Liver (tissue), 9 donors: Measurements from ENCODE around the gene COBL. TPM values are rescaled to one million over a fixed set of nuclear protein-coding genes. Genes with fewer than 3 reads are reported as not detected.

Source experiments
- DNase-seq: peaks from one replicate; pipeline ENCODE4 v3.0.0-alpha.2; 2017; ENCODE audit warnings: low spot score
- H3K27ac ChIP-seq, 2 donors: one replicate each; pipeline ENCODE4 v1.7.0; 2013; ENCODE audit warnings: inconsistent platforms in 2 of 2, low read length in 2 of 2, control low read depth in 1 of 2, low read depth in 1 of 2, mild to moderate bottlenecking in 1 of 2
- H3K27me3 ChIP-seq, 4 donors: one replicate each; pipeline versions ENCODE4 v1.6.1 to v1.7.0; 2013; ENCODE audit warnings: low read length in 3 of 4, inconsistent platforms in 1 of 4, mild to moderate bottlenecking in 1 of 4, moderate library complexity in 1 of 4; ENCODE audit not compliant: control insufficient read depth in 4 of 4, insufficient read depth in 4 of 4
- H3K36me3 ChIP-seq, 4 donors: one replicate each; pipeline versions ENCODE4 v1.6.1 to v1.7.0; 2013; ENCODE audit warnings: low read length in 3 of 4, mild to moderate bottlenecking in 3 of 4, low read depth in 1 of 4, moderate library complexity in 1 of 4; ENCODE audit not compliant: control insufficient read depth in 4 of 4, insufficient read depth in 3 of 4
- H3K4me1 ChIP-seq, 4 donors: one replicate each; pipeline versions ENCODE4 v1.6.1 to v1.7.0; 2013; ENCODE audit warnings: low read length in 3 of 4, mild to moderate bottlenecking in 3 of 4, moderate library complexity in 1 of 4; ENCODE audit not compliant: control insufficient read depth in 4 of 4, insufficient read depth in 4 of 4
- H3K4me3 ChIP-seq, 3 donors: one replicate each; pipeline versions ENCODE4 v1.6.1 to v1.7.0; 2013; ENCODE audit warnings: low read length in 3 of 3, control low read depth in 1 of 3, low read depth in 1 of 3, mild to moderate bottlenecking in 1 of 3
- H3K9ac ChIP-seq, 2 donors: one replicate each; pipeline ENCODE4 v1.7.0; 2013; ENCODE audit warnings: low read length in 2 of 2, mild to moderate bottlenecking in 2 of 2, moderate library complexity in 2 of 2, control low read depth in 1 of 2, low read depth in 1 of 2
- H3K9me3 ChIP-seq, 4 donors: one replicate each; pipeline versions ENCODE4 v1.6.1 to v1.7.0; 2013; ENCODE audit warnings: low read length in 3 of 4; ENCODE audit not compliant: control insufficient read depth in 4 of 4
- ATF3 ChIP-seq: IDR thresholded peaks from 2 replicates; pipeline ENCODE4 v1.6.1; 2016; ENCODE audit warnings: antibody characterized with exemption
- EGR1 ChIP-seq, 2 donors: IDR thresholded peaks; 2 replicates each; pipeline ENCODE4 v1.6.1; 2016 to 2018; ENCODE audit warnings: antibody characterized with exemption in 2 of 2, low read depth in 2 of 2
- FOXA1 ChIP-seq: IDR thresholded peaks from 2 replicates; pipeline ENCODE4 v1.6.1; 2016; ENCODE audit warnings: antibody characterized with exemption
- FOXA2 ChIP-seq: IDR thresholded peaks from 2 replicates; pipeline ENCODE4 v1.6.1; 2016; ENCODE audit warnings: antibody characterized with exemption
- GABPA ChIP-seq, 2 donors: IDR thresholded peaks in 1 of 2; conservative IDR thresholded peaks in 1 of 2; 2 replicates each; pipeline ENCODE4 v1.6.1; 2016; ENCODE audit warnings: antibody characterized with exemption in 2 of 2, mild to moderate bottlenecking in 1 of 2, moderate library complexity in 1 of 2
- HNF4A ChIP-seq, 2 donors: conservative IDR thresholded peaks; 2 replicates each; pipeline ENCODE4 v1.6.1; 2016; ENCODE audit warnings: antibody characterized with exemption in 2 of 2, mild to moderate bottlenecking in 2 of 2
- HNF4G ChIP-seq: IDR thresholded peaks from 2 replicates; pipeline ENCODE4 v1.6.1; 2016; ENCODE audit warnings: antibody characterized with exemption
- JUND ChIP-seq, 2 donors: IDR thresholded peaks; 2 replicates each; pipeline ENCODE4 v1.6.1; 2016; ENCODE audit warnings: antibody characterized with exemption in 2 of 2
- NR2F2 ChIP-seq: IDR thresholded peaks from 2 replicates; pipeline ENCODE4 v1.6.1; 2016; ENCODE audit warnings: antibody characterized with exemption
- RAD21 ChIP-seq, 2 donors: IDR thresholded peaks; 2 replicates each; pipeline ENCODE4 v1.6.1; 2016; ENCODE audit warnings: antibody characterized with exemption in 2 of 2, mild to moderate bottlenecking in 2 of 2
- REST ChIP-seq: IDR thresholded peaks from 2 replicates; pipeline ENCODE4 v1.6.1; 2016; ENCODE audit warnings: antibody characterized with exemption, mild to moderate bottlenecking
- RXRA ChIP-seq, 2 donors: IDR thresholded peaks; 2 replicates each; pipeline ENCODE4 v1.6.1; 2017 to 2018; ENCODE audit warnings: antibody characterized with exemption in 2 of 2, mild to moderate bottlenecking in 1 of 2
- SP1 ChIP-seq: IDR thresholded peaks from 2 replicates; pipeline ENCODE4 v1.6.1; 2018; ENCODE audit warnings: antibody characterized with exemption, mild to moderate bottlenecking
- TAF1 ChIP-seq: conservative IDR thresholded peaks from 2 replicates; pipeline ENCODE4 v1.6.1; 2016; ENCODE audit warnings: antibody characterized with exemption, mild to moderate bottlenecking
- YY1 ChIP-seq: IDR thresholded peaks from 2 replicates; pipeline ENCODE4 v1.6.1; 2016; ENCODE audit warnings: antibody characterized with exemption, mild to moderate bottlenecking
- WGBS: extraction: QIAGEN DNeasy Blood & Tissue Kit; methylation state at CpG from one replicate; pipeline ENCODE4 v1.1.7; 2013; 5-methylcytosine and 5-hydroxymethylcytosine counted together
- polyA plus RNA-seq, 2 donors: library from polyadenylated mRNA; stranded (reverse) in 1 of 2; unstranded in 1 of 2; fragments of 200-250 nt in 1 of 2; fragments of >200 nt in 1 of 2; fragmentation: Nextera tagmentation in 1 of 2; extraction: Ambion mirVana in 1 of 2; gene quantifications; one replicate each; pipeline versions ENCODE4 v1.2.1 to v1.2.3, GENCODE V29; 2013 to 2015
- total RNA-seq, 2 donors: library from RNA; depleted of rRNA; stranded (reverse); fragments of >200 nt; gene quantifications; one replicate each; pipeline ENCODE4 v1.2.3, GENCODE V29; 2014
- TF ChIP-seq, protein P1 (sequence below): IDR thresholded peaks from 2 replicates; pipeline ENCODE4 v1.6.1; 2016; ENCODE audit warnings: antibody characterized with exemption
- TF ChIP-seq, protein P2 (sequence below): fragments of 150-350 bp; IDR thresholded peaks from 2 replicates; pipeline ENCODE4 v1.5.1; 2017; ENCODE audit warnings: improper control_type of control experiment, low read depth, low read length; ENCODE audit not compliant: missing input control
- TF ChIP-seq, protein P3 (sequence below): IDR thresholded peaks from 2 replicates; pipeline ENCODE4 v1.6.1; 2016; ENCODE audit warnings: antibody characterized with exemption
- donor health status: healthy.
- donor health status: healthy.
- donor health status: healthy.
- donor health status: healthy.
- donor health status: healthy.

The COBL gene
- total and polyA plus RNA-seq, 4 donors: 5.8 to 18.7 (median 10.7) TPM

DNA sequence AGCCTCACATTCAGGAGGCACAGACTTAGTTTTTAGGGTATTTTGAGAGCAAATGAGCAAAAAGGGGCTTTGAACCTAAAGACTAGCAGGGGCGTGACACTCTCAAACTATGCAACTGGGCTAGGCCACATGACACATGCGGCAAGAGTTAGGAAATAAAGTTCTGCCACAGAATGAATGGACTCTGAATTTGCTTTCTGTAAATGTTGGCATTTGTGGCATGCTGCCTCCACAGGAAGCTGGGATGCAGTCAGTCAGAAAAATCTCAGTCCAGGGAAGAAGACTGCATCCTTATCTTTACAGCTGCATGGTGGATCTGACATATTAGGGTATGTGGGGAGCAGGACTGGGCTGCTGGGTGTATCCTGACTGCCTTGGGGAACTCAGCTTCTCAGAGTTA lies 181.0 kb downstream of the COBL start:
- no peak overlapping the region for H3K27ac ChIP-seq
- peaks cover 0 to 1% (median 0%) of the 10 kb centered on the region in 4 donors for H3K4me1 ChIP-seq
- no peak for DNase-seq
- TF ChIP-seq YY1: no peak
- no peak for TF ChIP-seq EGR1 (IDR thresholded peaks at IDR 0.05; ENCODE audit: low read depth in 2 of 2)
- no peak for TF ChIP-seq HNF4A (conservative IDR thresholded peaks at IDR 0.05)
- TF ChIP-seq FOXA2: no peak
- no peak for TF ChIP-seq RXRA (IDR thresholded peaks at IDR 0.05)
- TF ChIP-seq NR2F2: no peak
- TF ChIP-seq RAD21 (IDR thresholded peaks at IDR 0.05): no peak
- TF ChIP-seq, protein P1, sequence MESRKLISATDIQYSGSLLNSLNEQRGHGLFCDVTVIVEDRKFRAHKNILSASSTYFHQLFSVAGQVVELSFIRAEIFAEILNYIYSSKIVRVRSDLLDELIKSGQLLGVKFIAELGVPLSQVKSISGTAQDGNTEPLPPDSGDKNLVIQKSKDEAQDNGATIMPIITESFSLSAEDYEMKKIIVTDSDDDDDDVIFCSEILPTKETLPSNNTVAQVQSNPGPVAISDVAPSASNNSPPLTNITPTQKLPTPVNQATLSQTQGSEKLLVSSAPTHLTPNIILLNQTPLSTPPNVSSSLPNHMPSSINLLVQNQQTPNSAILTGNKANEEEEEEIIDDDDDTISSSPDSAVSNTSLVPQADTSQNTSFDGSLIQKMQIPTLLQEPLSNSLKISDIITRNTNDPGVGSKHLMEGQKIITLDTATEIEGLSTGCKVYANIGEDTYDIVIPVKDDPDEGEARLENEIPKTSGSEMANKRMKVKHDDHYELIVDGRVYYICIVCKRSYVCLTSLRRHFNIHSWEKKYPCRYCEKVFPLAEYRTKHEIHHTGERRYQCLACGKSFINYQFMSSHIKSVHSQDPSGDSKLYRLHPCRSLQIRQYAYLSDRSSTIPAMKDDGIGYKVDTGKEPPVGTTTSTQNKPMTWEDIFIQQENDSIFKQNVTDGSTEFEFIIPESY: no peak
- no peak for TF ChIP-seq FOXA1
- TF ChIP-seq, protein P2, sequence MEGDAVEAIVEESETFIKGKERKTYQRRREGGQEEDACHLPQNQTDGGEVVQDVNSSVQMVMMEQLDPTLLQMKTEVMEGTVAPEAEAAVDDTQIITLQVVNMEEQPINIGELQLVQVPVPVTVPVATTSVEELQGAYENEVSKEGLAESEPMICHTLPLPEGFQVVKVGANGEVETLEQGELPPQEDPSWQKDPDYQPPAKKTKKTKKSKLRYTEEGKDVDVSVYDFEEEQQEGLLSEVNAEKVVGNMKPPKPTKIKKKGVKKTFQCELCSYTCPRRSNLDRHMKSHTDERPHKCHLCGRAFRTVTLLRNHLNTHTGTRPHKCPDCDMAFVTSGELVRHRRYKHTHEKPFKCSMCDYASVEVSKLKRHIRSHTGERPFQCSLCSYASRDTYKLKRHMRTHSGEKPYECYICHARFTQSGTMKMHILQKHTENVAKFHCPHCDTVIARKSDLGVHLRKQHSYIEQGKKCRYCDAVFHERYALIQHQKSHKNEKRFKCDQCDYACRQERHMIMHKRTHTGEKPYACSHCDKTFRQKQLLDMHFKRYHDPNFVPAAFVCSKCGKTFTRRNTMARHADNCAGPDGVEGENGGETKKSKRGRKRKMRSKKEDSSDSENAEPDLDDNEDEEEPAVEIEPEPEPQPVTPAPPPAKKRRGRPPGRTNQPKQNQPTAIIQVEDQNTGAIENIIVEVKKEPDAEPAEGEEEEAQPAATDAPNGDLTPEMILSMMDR: no peak
- TF ChIP-seq, protein P3, sequence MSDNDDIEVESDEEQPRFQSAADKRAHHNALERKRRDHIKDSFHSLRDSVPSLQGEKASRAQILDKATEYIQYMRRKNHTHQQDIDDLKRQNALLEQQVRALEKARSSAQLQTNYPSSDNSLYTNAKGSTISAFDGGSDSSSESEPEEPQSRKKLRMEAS: no peak
- TF ChIP-seq REST: no peak
- TF ChIP-seq HNF4G: no peak
- TF ChIP-seq JUND (IDR thresholded peaks at IDR 0.05): no peak
- TF ChIP-seq SP1: no peak
- TF ChIP-seq GABPA (IDR thresholded peaks at IDR 0.05 in 1 of 2, conservative IDR thresholded peaks at IDR 0.05 in 1 of 2): no peak
- TF ChIP-seq ATF3: no peak
- TF ChIP-seq TAF1: no peak
- no peaks in the 10 kb centered on the region for H3K27me3 ChIP-seq
- H3K36me3 ChIP-seq: peaks cover 0 to 22% (median 8%) of the 10 kb centered on the region in 4 donors
- no peak overlapping the region for H3K9ac ChIP-seq
- no peaks in the 10 kb centered on the region for H3K9me3 ChIP-seq
- no peak overlapping the region for H3K4me3 ChIP-seq
- 94% methylated on average over 2 of the region's 2 CpGs for WGBS
